Fibroblast of pulmonary artery (primary cell): ENCODE results near the gene ACACA.

ENCODE experiments used
- DNase-seq: peaks from one replicate; pipeline ENCODE4 v3.0.0-alpha.2; 2010; ENCODE audit warnings: low read depth
- H3K4me3 ChIP-seq: replicated peaks from 2 replicates; pipeline ENCODE4 v1.5.1; 2011; ENCODE audit warnings: low read depth, mild to moderate bottlenecking, control low read depth, low read length, moderate library complexity
- CTCF ChIP-seq: IDR thresholded peaks from 2 replicates; pipeline ENCODE4 v1.5.1; 2011; ENCODE audit warnings: mild to moderate bottlenecking, control low read depth, low read length, inconsistent platforms; ENCODE audit errors: missing control alignments

Gene ACACA

GRCh38 chr17:37211136-37211535 is 195.5 kb downstream of the ACACA start:
- TF ChIP-seq CTCF, result no peak
- no peak overlapping the region for H3K4me3 ChIP-seq
- DNase-seq, result no peak

GRCh38 chr17:37207103-37207502 is 199.5 kb downstream of the ACACA start:
- no peak for TF ChIP-seq CTCF
- no peak for DNase-seq
- no peak overlapping the region for H3K4me3 ChIP-seq

GRCh38 chr17:37206299-37206698 is 200.3 kb downstream of the ACACA start:
- DNase-seq, result no peak
- no peak for TF ChIP-seq CTCF
- H3K4me3 ChIP-seq, result no peak overlapping the region

- no peak for TF ChIP-seq CTCF
- no peak for DNase-seq
- H3K4me3 ChIP-seq, result no peak overlapping the region
These were observed 206.1 kb downstream of the ACACA start for GRCh38 chr17:37200497-37200896.

GRCh38 chr17:37197336-37197735 is 209.3 kb downstream of the ACACA start:
- no peak overlapping the region for H3K4me3 ChIP-seq
- no peak for DNase-seq
- no peak for TF ChIP-seq CTCF

- H3K4me3 ChIP-seq, result no peak overlapping the region
- TF ChIP-seq CTCF, result no peak
- no peak for DNase-seq
These were observed 212.4 kb downstream of the ACACA start for GRCh38 chr17:37194208-37194607.

GRCh38 chr17:37191219-37191618 is 215.4 kb downstream of the ACACA start:
- TF ChIP-seq CTCF, result no peak
- no peak for DNase-seq
- no peak overlapping the region for H3K4me3 ChIP-seq
